Psoas muscle (tissue), 8 donors: ENCODE results near the gene HOMER2. TPM values are rescaled to one million over a fixed set of nuclear protein-coding genes. Genes with fewer than 3 reads are reported as not detected.
A peak's percentile ranks its signal among the peaks of the same experiment; 100 is the strongest.

Experiments used
- ATAC-seq, 4 donors: fragments of 200-7000 bp; cut with Tn5 transposase; one replicate each; pipeline ENCODE4 v1.9.1; 2020; ENCODE audit warnings: moderate library complexity in 3 of 4, mild to moderate bottlenecking in 2 of 4
- DNase-seq, 2 donors: peaks; one replicate each; pipeline ENCODE4 v3.0.0-alpha.2; 2020
- H3K27ac ChIP-seq: fragments of 200-600 bp; one replicate; pipeline ENCODE4 v1.8.0; 2022
- H3K27me3 ChIP-seq, 3 donors: fragments of 200-600 bp in 1 of 3; one replicate each; pipeline versions ENCODE4 v1.6.1 to v1.8.0; 2013 to 2022; ENCODE audit warnings: low read length in 2 of 3, mild to moderate bottlenecking in 2 of 3, moderate library complexity in 1 of 3; ENCODE audit not compliant: insufficient read depth in 3 of 3
- H3K36me3 ChIP-seq, 2 donors: fragments of 200-600 bp in 1 of 2; one replicate each; pipeline versions ENCODE4 v1.6.1 to v1.8.0; 2013 to 2022; ENCODE audit warnings: low read depth in 1 of 2, mild to moderate bottlenecking in 1 of 2, moderate library complexity in 1 of 2; ENCODE audit not compliant: insufficient read depth in 1 of 2
- H3K4me1 ChIP-seq: fragments of 200-600 bp; one replicate; pipeline ENCODE4 v1.8.0; 2022
- H3K4me3 ChIP-seq: fragments of 200-600 bp; one replicate; pipeline ENCODE4 v1.8.0; 2022; ENCODE audit warnings: mild to moderate bottlenecking
- H3K9me3 ChIP-seq: fragments of 200-600 bp; one replicate; pipeline ENCODE4 v1.8.0; 2022
- CTCF ChIP-seq: fragments of 200-600 bp; IDR thresholded peaks from one replicate; pipeline ENCODE4 v1.8.0; 2022; ENCODE audit warnings: antibody characterized with exemption
- WGBS, 3 donors: extraction: QIAGEN DNeasy Blood & Tissue Kit; methylation state at CpG; one replicate each; pipeline versions ENCODE4 v1.1.6 to v1.1.7; 2013; 5-methylcytosine and 5-hydroxymethylcytosine counted together
- intact Hi-C, 2 donors: fragments of 100-400 bp; cut with DNase I; formaldehyde crosslinking; loops; one replicate each; pipeline versions ENCODE4 v1.11.0 to v1.14.2; 2022
- polyA plus RNA-seq, 3 donors: library from polyadenylated mRNA; stranded (reverse); fragments of 200-250 nt; gene quantifications; one replicate each; pipeline ENCODE4 v1.2.3, GENCODE V29; 2013
- total RNA-seq, 4 donors: library from RNA; stranded (reverse); fragmentation: NEBNext Ultra II Directional in 2 of 4; extraction: Animal tissue kit (Norgen Biotek cat#: 25700) in 2 of 4; gene quantifications; one replicate each; pipeline versions ENCODE4 v1.2.1 to v1.2.4, GENCODE V29; 2021 to 2023
- donor health status: healthy with polysubstance abuse.
- donor health status: DM: no; HTN: no; CAD: no; lungs with moderate emphysema.
- donor health status: Bipolar disorder and iron deficiency.
- donor health status: healthy.
- donor health status: DM: yes; HTN: yes; CAD: no.
- donor health status: DM: no; HTN: no; CAD: no.
- donor health status: DM: no; HTN: no; CAD: no.
- donor health status: DM: yes; HTN: yes; CAD: no.

Gene HOMER2
- total and polyA plus RNA-seq, 7 donors: 27.2 to 119 (median 53.9) TPM

- TF ChIP-seq CTCF: no peak
- Histone ChIP-seq H3K4me3 (no peak overlapping the region), H3K36me3 (no peaks in the 10 kb centered on the region), H3K4me1 (peaks cover 41% of the 10 kb centered on the region), H3K9me3 (no peaks in the 10 kb centered on the region), H3K27ac (peak overlapping the region; percentile 72), H3K27me3 (no peaks in the 10 kb centered on the region)
- peak; percentile 10 to 31 (median 26) for ATAC-seq
- WGBS, 3 donors: 59 to 76% (median 65%) methylated on average over 5 of the region's 5 CpGs
- DNase-seq: no peak
- intact Hi-C loops: no loop called here
Observed at GRCh38 chr15:82937712-82938058, 14.8 kb downstream of the HOMER2 start.

GRCh38 chr15:82936966-82937711, 15.4 kb downstream of the HOMER2 start:
- TF ChIP-seq CTCF: no peak
- ATAC-seq (peak; percentile 94 to 97 (median 96)), DNase-seq (peak; percentile 30 to 74)
- peaks cover 36% of the 10 kb centered on the region for H3K4me1 ChIP-seq
- WGBS, 3 donors: 45 to 55% (median 48%) methylated on average over 4 of the region's 4 CpGs
- intact Hi-C loops: no loop called here
- no peak overlapping the region for H3K4me3 ChIP-seq
- no peaks in the 10 kb centered on the region for H3K36me3 ChIP-seq
- H3K9me3 ChIP-seq: no peaks in the 10 kb centered on the region
- H3K27ac ChIP-seq: peak overlapping the region; percentile 72
- H3K27me3 ChIP-seq: no peaks in the 10 kb centered on the region

- Histone ChIP-seq H3K36me3 (no peaks in the 10 kb centered on the region), H3K4me1 (peaks cover 32% of the 10 kb centered on the region), H3K9me3 (no peaks in the 10 kb centered on the region), H3K27me3 (no peaks in the 10 kb centered on the region), H3K4me3 (no peak overlapping the region), H3K27ac (no peak overlapping the region)
- intact Hi-C loops: no loop called here
- DNase-seq (no peak), ATAC-seq (no peak)
- TF ChIP-seq CTCF: no peak
- WGBS, 3 donors: 73 to 90% (median 85%) methylated on average over 1 of the region's 1 CpG
Observed at GRCh38 chr15:82935382-82935781, 17.1 kb downstream of the HOMER2 start.

- WGBS, 3 donors: 74 to 76% (median 75%) methylated on average over 15 of the region's 15 CpGs
- intact Hi-C loops: no loop called here
- no peak overlapping the region for H3K4me3 ChIP-seq
- H3K4me1 ChIP-seq: peaks cover 32% of the 10 kb centered on the region
- ATAC-seq: no peak
- no peaks in the 10 kb centered on the region for H3K9me3 ChIP-seq
- H3K27me3 ChIP-seq: no peaks in the 10 kb centered on the region
- no peak overlapping the region for H3K27ac ChIP-seq
- H3K36me3 ChIP-seq: no peaks in the 10 kb centered on the region
- TF ChIP-seq CTCF: no peak
- no peak for DNase-seq
Observed at GRCh38 chr15:82934100-82934880, 18.2 kb downstream of the HOMER2 start.
